Loucy (cell line): Measurements from ENCODE around the gene BABAM2.

Experiments used
- H2AFZ ChIP-seq: fragments of 200-600 bp; sonication (generic); 2 replicates; pipeline ENCODE4 v1.6.0; 2016; ENCODE audit warnings: antibody characterized with exemption, mild to moderate bottlenecking, low read length, moderate library complexity
- H3F3A ChIP-seq: fragments of 200-600 bp; 2 replicates; pipeline ENCODE4 v1.6.0; 2016; ENCODE audit warnings: antibody characterized with exemption, low read depth, mild to moderate bottlenecking
- H3K27me3 ChIP-seq: fragments of 200-600 bp; sonication (generic); 2 replicates; pipeline ENCODE4 v1.6.1; 2014; ENCODE audit warnings: low read length, mild to moderate bottlenecking; ENCODE audit not compliant: insufficient read depth, poor library complexity, severe bottlenecking
- H3K36me3 ChIP-seq: fragments of 200-600 bp; sonication (generic); 2 replicates; pipeline ENCODE4 v1.6.1; 2016; ENCODE audit warnings: low read length; ENCODE audit not compliant: insufficient read depth
- H3K4me1 ChIP-seq: fragments of 200-600 bp; sonication (generic); 2 replicates; pipeline ENCODE4 v1.5.1; 2014; ENCODE audit warnings: low read length, mild to moderate bottlenecking; ENCODE audit not compliant: insufficient read depth, poor library complexity, severe bottlenecking
- H3K4me2 ChIP-seq: fragments of 200-600 bp; sonication (generic); 2 replicates; pipeline ENCODE4 v1.6.0; 2014; ENCODE audit warnings: antibody characterized with exemption, low read length, low read depth, mild to moderate bottlenecking; ENCODE audit not compliant: poor library complexity, severe bottlenecking
- H3K4me3 ChIP-seq: fragments of 200-600 bp; sonication (generic); 2 replicates; pipeline ENCODE4 v1.5.1; 2014; ENCODE audit warnings: low read length, mild to moderate bottlenecking, mixed read lengths; ENCODE audit not compliant: poor library complexity, severe bottlenecking
- H3K79me2 ChIP-seq: fragments of 200-600 bp; sonication (generic); 2 replicates; pipeline ENCODE4 v1.6.1; 2014; ENCODE audit warnings: low read length; ENCODE audit not compliant: insufficient read depth
- H3K9ac ChIP-seq: fragments of 200-600 bp; sonication (generic); 2 replicates; pipeline ENCODE4 v1.6.0; 2014; ENCODE audit warnings: mild to moderate bottlenecking, low read depth, low read length, moderate library complexity; ENCODE audit not compliant: poor library complexity, severe bottlenecking
- H3K9me2 ChIP-seq: fragments of 200-600 bp; sonication (generic); replicated peaks from 2 replicates; pipeline ENCODE4 v1.6.1; 2016; ENCODE audit warnings: low read depth, low read length, mixed read lengths
- H3K9me3 ChIP-seq: fragments of 200-600 bp; sonication (generic); 2 replicates; pipeline ENCODE4 v1.6.1; 2014; ENCODE audit warnings: mild to moderate bottlenecking, antibody characterized with exemption, low read length, low read depth; ENCODE audit not compliant: insufficient read depth
- H4K20me1 ChIP-seq: fragments of 200-600 bp; sonication (generic); 2 replicates; pipeline ENCODE4 v1.6.0; 2014; ENCODE audit warnings: antibody characterized with exemption, low read length, mild to moderate bottlenecking; ENCODE audit not compliant: insufficient read depth, poor library complexity, severe bottlenecking
- EZH2phosphoT487 ChIP-seq: fragments of 200-600 bp; IDR thresholded peaks from 2 replicates; pipeline ENCODE4 v1.6.1; 2018; ENCODE audit warnings: antibody characterized with exemption, mild to moderate bottlenecking, moderate library complexity, borderline replicate concordance
- TF ChIP-seq, protein P1 (sequence below): fragments of 200-600 bp; sonication (generic); conservative IDR thresholded peaks from 2 replicates; pipeline ENCODE4 v1.5.1; 2014; ENCODE audit warnings: mild to moderate bottlenecking, antibody characterized with exemption, low read length

The BABAM2 gene

GRCh38 chr2:28228434-28228995 lies 338.0 kb downstream of the BABAM2 start:
- H3K4me1 ChIP-seq: peaks cover 24% of the 10 kb centered on the region
- no peak overlapping the region for H3K9ac ChIP-seq
- no peak overlapping the region for H3K4me3 ChIP-seq
- no peaks in the 10 kb centered on the region for H3K79me2 ChIP-seq
- no peaks in the 10 kb centered on the region for H3K9me2 ChIP-seq
- H3F3A ChIP-seq: no peaks in the 10 kb centered on the region
- no peak overlapping the region for H2AFZ ChIP-seq
- no peaks in the 10 kb centered on the region for H3K9me3 ChIP-seq
- H4K20me1 ChIP-seq: no peaks in the 10 kb centered on the region
- H3K36me3 ChIP-seq: no peaks in the 10 kb centered on the region
- TF ChIP-seq EZH2phosphoT487: no peak
- TF ChIP-seq, protein P1, sequence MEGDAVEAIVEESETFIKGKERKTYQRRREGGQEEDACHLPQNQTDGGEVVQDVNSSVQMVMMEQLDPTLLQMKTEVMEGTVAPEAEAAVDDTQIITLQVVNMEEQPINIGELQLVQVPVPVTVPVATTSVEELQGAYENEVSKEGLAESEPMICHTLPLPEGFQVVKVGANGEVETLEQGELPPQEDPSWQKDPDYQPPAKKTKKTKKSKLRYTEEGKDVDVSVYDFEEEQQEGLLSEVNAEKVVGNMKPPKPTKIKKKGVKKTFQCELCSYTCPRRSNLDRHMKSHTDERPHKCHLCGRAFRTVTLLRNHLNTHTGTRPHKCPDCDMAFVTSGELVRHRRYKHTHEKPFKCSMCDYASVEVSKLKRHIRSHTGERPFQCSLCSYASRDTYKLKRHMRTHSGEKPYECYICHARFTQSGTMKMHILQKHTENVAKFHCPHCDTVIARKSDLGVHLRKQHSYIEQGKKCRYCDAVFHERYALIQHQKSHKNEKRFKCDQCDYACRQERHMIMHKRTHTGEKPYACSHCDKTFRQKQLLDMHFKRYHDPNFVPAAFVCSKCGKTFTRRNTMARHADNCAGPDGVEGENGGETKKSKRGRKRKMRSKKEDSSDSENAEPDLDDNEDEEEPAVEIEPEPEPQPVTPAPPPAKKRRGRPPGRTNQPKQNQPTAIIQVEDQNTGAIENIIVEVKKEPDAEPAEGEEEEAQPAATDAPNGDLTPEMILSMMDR: peak; percentile 53
- H3K4me2 ChIP-seq: no peak overlapping the region
- no peaks in the 10 kb centered on the region for H3K27me3 ChIP-seq

GRCh38 chr2:28231110-28231631 lies 340.6 kb downstream of the BABAM2 start:
- H3K36me3 ChIP-seq: no peaks in the 10 kb centered on the region
- H3F3A ChIP-seq: no peaks in the 10 kb centered on the region
- no peak overlapping the region for H2AFZ ChIP-seq
- H3K4me3 ChIP-seq: no peak overlapping the region
- peaks cover 4% of the 10 kb centered on the region for H3K4me1 ChIP-seq
- no peaks in the 10 kb centered on the region for H3K9me2 ChIP-seq
- H3K4me2 ChIP-seq: no peak overlapping the region
- no peaks in the 10 kb centered on the region for H3K27me3 ChIP-seq
- no peaks in the 10 kb centered on the region for H4K20me1 ChIP-seq
- no peaks in the 10 kb centered on the region for H3K9me3 ChIP-seq
- no peak overlapping the region for H3K9ac ChIP-seq
- H3K79me2 ChIP-seq: no peaks in the 10 kb centered on the region
- TF ChIP-seq, protein P1: no peak
- TF ChIP-seq EZH2phosphoT487: no peak

- H3K4me2 ChIP-seq: no peak overlapping the region
- no peak overlapping the region for H2AFZ ChIP-seq
- no peak for TF ChIP-seq EZH2phosphoT487
- TF ChIP-seq, protein P1: no peak
- H3K36me3 ChIP-seq: no peaks in the 10 kb centered on the region
- no peak overlapping the region for H3K9ac ChIP-seq
- H3K27me3 ChIP-seq: no peaks in the 10 kb centered on the region
- H3F3A ChIP-seq: no peaks in the 10 kb centered on the region
- no peaks in the 10 kb centered on the region for H4K20me1 ChIP-seq
- no peaks in the 10 kb centered on the region for H3K9me2 ChIP-seq
- no peak overlapping the region for H3K4me3 ChIP-seq
- no peaks in the 10 kb centered on the region for H3K9me3 ChIP-seq
- H3K79me2 ChIP-seq: no peaks in the 10 kb centered on the region
- peaks cover 4% of the 10 kb centered on the region for H3K4me1 ChIP-seq
These were observed 341.8 kb downstream of the BABAM2 start for GRCh38 chr2:28232295-28232694.
